ENCODE measurements around the gene ILDR1.

The ILDR1 gene

GRCh38 chr3:122021811-122022401 is at the start of gene ILDR1:
Gene ILDR1 (minus strand): TSS chr3:122022247. CDS start chr3:122022077, 170 bp downstream.
- no peaks in the 10 kb centered on the region for H3K36me3 ChIP-seq (ENCODE audit: insufficient read depth, low read length)
- no peaks in the 10 kb centered on the region for H4K20me1 ChIP-seq (ENCODE audit: insufficient read depth, low read length)
- H3K79me2 ChIP-seq (ENCODE audit: insufficient read depth, low read length), result no peaks in the 10 kb centered on the region
- H2AFZ ChIP-seq (ENCODE audit: low read depth, low read length), result no peak within 1 kb of the TSS
- peaks cover 3% of the 10 kb centered on the region for H3K27me3 ChIP-seq (ENCODE audit: insufficient read depth, low read length, poor library complexity)
- no peak for TF ChIP-seq CTCF (IDR thresholded peaks at IDR 0.05; ENCODE audit: borderline replicate concordance, extremely low read depth, low read length, poor library complexity, severe bottlenecking)
- TF ChIP-seq EZH2 (IDR thresholded peaks at IDR 0.05; ENCODE audit: borderline replicate concordance, low read depth, low read length, severe bottlenecking), result no peak
- no peak within 1 kb of the TSS for H3K4me3 ChIP-seq (ENCODE audit: low read depth in 1 of 2, low read length in 2 of 2)
- ATAC-seq (ENCODE audit: insufficient read depth, low read depth) (no peak), DNase-seq (no peak)
- no peak within 1 kb of the TSS for H3K9ac ChIP-seq (ENCODE audit: low read depth, low read length)
- H3K9me3 ChIP-seq (ENCODE audit: insufficient read depth, low read length, severe bottlenecking), result no peaks in the 10 kb centered on the region
- no peak within 1 kb of the TSS for H3K27ac ChIP-seq (ENCODE audit: low read length)
- H3K4me2 ChIP-seq (ENCODE audit: insufficient read depth, low read length), result no peak within 1 kb of the TSS
- H3K4me1 ChIP-seq (ENCODE audit: insufficient read depth, low read length), result no peaks in the 10 kb centered on the region

- Histone ChIP-seq H3K4me3 (ENCODE audit: low read depth in 1 of 2, low read length in 2 of 2) (no peak overlapping the region), H3K4me1 (ENCODE audit: insufficient read depth, low read length) (no peaks in the 10 kb centered on the region), H4K20me1 (ENCODE audit: insufficient read depth, low read length) (no peaks in the 10 kb centered on the region), H2AFZ (ENCODE audit: low read depth, low read length) (no peak overlapping the region), H3K9me3 (ENCODE audit: insufficient read depth, low read length, severe bottlenecking) (no peaks in the 10 kb centered on the region), H3K79me2 (ENCODE audit: insufficient read depth, low read length) (no peaks in the 10 kb centered on the region), H3K9ac (ENCODE audit: low read depth, low read length) (no peak overlapping the region), H3K27me3 (ENCODE audit: insufficient read depth, low read length, poor library complexity) (peaks cover 17% of the 10 kb centered on the region), H3K4me2 (ENCODE audit: insufficient read depth, low read length) (no peak overlapping the region), H3K27ac (ENCODE audit: low read length) (no peak overlapping the region), H3K36me3 (ENCODE audit: insufficient read depth, low read length) (no peaks in the 10 kb centered on the region)
- TF ChIP-seq EZH2 (IDR thresholded peaks at IDR 0.05; ENCODE audit: borderline replicate concordance, low read depth, low read length, severe bottlenecking) (no peak), CTCF (IDR thresholded peaks at IDR 0.05; ENCODE audit: borderline replicate concordance, extremely low read depth, low read length, poor library complexity, severe bottlenecking) (no peak)
- ATAC-seq (ENCODE audit: insufficient read depth, low read depth) (no peak), DNase-seq (no peak)
These were observed 45.7 kb upstream of the ILDR1 start for GRCh38 chr3:122067588-122068240.

GRCh38 chr3:122067214-122067550 is 45.1 kb upstream of the ILDR1 start:
- no peaks in the 10 kb centered on the region for H3K4me1 ChIP-seq (ENCODE audit: insufficient read depth, low read length)

More at GRCh38 chr3:122067214-122067550, 45.1 kb upstream of the ILDR1 start:
- TF ChIP-seq CTCF (IDR thresholded peaks at IDR 0.05; ENCODE audit: borderline replicate concordance, extremely low read depth, low read length, poor library complexity, severe bottlenecking) (no peak), EZH2 (IDR thresholded peaks at IDR 0.05; ENCODE audit: borderline replicate concordance, low read depth, low read length, severe bottlenecking) (no peak)
- peaks cover 17% of the 10 kb centered on the region for H3K27me3 ChIP-seq (ENCODE audit: insufficient read depth, low read length, poor library complexity)
- no peak overlapping the region for H3K4me3 ChIP-seq (ENCODE audit: low read depth in 1 of 2, low read length in 2 of 2)
- H4K20me1 ChIP-seq (ENCODE audit: insufficient read depth, low read length), result no peaks in the 10 kb centered on the region
- no peak overlapping the region for H3K4me2 ChIP-seq (ENCODE audit: insufficient read depth, low read length)
- no peak overlapping the region for H2AFZ ChIP-seq (ENCODE audit: low read depth, low read length)
- H3K27ac ChIP-seq (ENCODE audit: low read length), result no peak overlapping the region
- ATAC-seq (ENCODE audit: insufficient read depth, low read depth) (no peak), DNase-seq (no peak)
- no peaks in the 10 kb centered on the region for H3K36me3 ChIP-seq (ENCODE audit: insufficient read depth, low read length)
- no peaks in the 10 kb centered on the region for H3K9me3 ChIP-seq (ENCODE audit: insufficient read depth, low read length, severe bottlenecking)
- no peaks in the 10 kb centered on the region for H3K79me2 ChIP-seq (ENCODE audit: insufficient read depth, low read length)
- H3K9ac ChIP-seq (ENCODE audit: low read depth, low read length), result no peak overlapping the region
